GM12801 (cell line): Measurements from ENCODE around the gene IL20RA.

Experiments used
- CTCF ChIP-seq: IDR thresholded peaks from one replicate; pipeline ENCODE4 v1.5.1; 2011; ENCODE audit warnings: control low read depth; ENCODE audit not compliant: insufficient read length; ENCODE audit errors: extremely low read depth

Gene IL20RA

GRCh38 chr6:137013031-137013430 is 31.7 kb downstream of the IL20RA start:
- no peak for TF ChIP-seq CTCF

- no peak for TF ChIP-seq CTCF
Observed at GRCh38 chr6:137011406-137011805, 33.4 kb downstream of the IL20RA start.

- no peak for TF ChIP-seq CTCF
Observed at GRCh38 chr6:137010128-137010718, 34.5 kb downstream of the IL20RA start.

GRCh38 chr6:137008204-137008603 is 36.6 kb downstream of the IL20RA start:
- TF ChIP-seq CTCF = no peak

GRCh38 chr6:137006056-137006455 is 38.7 kb downstream of the IL20RA start:
- no peak for TF ChIP-seq CTCF

- no peak for TF ChIP-seq CTCF
Observed at GRCh38 chr6:137005073-137005472, 39.7 kb downstream of the IL20RA start.

GRCh38 chr6:137002505-137002904 is 42.3 kb downstream of the IL20RA start:
- TF ChIP-seq CTCF = no peak

- TF ChIP-seq CTCF = no peak
Observed at GRCh38 chr6:137001977-137002302, 42.8 kb downstream of the IL20RA start.
